ENCODE measurements around the gene CNPY4.

Gene CNPY4

GRCh38 chr7:100087055-100087750 is 32.2 kb upstream of the CNPY4 start:
- in situ Hi-C loops (cut with MboI; ENCODE audit: low sequenced_read_pairs, unreplicated experiment) = no loop called here
- DNase-seq (ENCODE audit: low spot score) = no peak

DNA sequence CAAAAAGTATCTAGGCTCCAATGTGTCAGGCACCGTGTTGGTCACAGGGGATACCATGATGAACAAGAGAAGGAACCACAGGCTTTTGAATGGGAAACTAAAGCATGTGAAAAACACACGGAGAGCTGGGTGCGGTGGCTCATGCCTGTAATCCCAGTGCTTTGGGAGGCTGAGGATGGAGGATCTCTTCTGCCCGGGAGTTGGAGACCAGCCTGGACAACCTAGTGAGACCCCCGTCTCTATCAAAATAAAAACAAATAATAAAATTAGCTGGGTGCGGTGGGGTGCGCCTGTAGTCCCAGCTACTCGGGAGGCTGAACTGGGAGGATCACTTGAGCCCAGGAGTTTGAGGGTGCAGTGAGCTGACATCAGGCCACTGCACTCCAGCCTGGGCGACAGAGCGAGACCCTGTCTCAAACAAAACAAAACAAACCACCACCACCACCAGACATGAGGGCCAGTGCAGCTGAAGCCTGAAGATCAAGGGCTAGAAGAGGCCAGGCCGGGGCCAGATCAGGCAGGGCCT is 31.3 kb upstream of the CNPY4 start:
- in situ Hi-C loops (cut with MboI; ENCODE audit: low sequenced_read_pairs, unreplicated experiment) = no loop called here
- no peak for TF ChIP-seq CTCF (IDR thresholded peaks at IDR 0.05; ENCODE audit: borderline replicate concordance, control extremely low read depth, extremely low read depth, insufficient read depth, missing control alignments)
- no peak for DNase-seq (ENCODE audit: low spot score)

More at GRCh38 chr7:100087055-100087750, 32.2 kb upstream of the CNPY4 start:
- TF ChIP-seq CTCF (IDR thresholded peaks at IDR 0.05; ENCODE audit: borderline replicate concordance, control extremely low read depth, extremely low read depth, insufficient read depth, missing control alignments) = no peak

DNA sequence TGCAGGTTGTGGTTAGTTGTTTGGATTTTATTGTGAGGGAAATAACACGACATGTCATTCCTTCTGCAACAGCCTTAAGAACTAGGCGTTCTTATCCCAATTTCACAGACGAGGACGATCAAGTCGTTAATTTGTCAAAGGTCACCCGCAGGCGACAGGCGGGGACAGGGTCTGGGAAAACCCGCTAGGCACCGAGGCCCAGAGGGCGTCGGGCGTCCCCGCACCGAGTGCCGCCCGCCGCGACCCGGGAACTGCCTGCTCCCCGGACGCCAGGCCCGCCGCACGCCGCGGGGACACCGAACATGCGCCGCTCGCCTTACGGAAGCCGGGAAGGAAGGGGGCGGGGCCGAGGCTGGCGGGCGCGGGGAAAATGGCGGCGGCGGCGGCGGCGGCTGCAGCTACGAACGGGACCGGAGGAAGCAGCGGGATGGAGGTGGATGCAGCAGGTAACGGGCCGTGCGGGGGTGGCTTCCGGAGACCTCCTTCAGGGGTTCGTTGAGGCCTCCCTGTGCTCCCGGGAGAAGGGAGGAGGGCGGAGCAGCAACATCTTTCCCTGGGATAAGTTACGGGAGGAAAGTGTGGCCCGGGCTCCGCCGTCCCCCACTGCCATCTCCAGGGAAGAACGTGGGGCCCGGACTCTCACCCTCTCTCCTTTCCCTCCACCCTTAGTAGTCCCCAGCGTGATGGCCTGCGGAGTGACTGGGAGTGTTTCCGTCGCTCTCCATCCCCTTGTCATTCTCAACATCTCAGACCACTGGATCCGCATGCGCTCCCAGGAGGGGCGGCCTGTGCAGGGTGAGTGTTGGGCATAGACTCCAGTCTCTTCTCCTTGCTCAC is 30.6 kb upstream of the CNPY4 start, which contains the start of gene COPS6:
Gene COPS6, plus strand, starts transcription at position 349 of the 837 bp plus-strand sequence. Its CDS starts 22 bp downstream, at position 371.
- peak; percentile 91 for DNase-seq (ENCODE audit: low spot score)
- in situ Hi-C loops (cut with MboI; ENCODE audit: low sequenced_read_pairs, unreplicated experiment) = no loop called here
- no peak for TF ChIP-seq CTCF (IDR thresholded peaks at IDR 0.05; ENCODE audit: borderline replicate concordance, control extremely low read depth, extremely low read depth, insufficient read depth, missing control alignments)

DNA sequence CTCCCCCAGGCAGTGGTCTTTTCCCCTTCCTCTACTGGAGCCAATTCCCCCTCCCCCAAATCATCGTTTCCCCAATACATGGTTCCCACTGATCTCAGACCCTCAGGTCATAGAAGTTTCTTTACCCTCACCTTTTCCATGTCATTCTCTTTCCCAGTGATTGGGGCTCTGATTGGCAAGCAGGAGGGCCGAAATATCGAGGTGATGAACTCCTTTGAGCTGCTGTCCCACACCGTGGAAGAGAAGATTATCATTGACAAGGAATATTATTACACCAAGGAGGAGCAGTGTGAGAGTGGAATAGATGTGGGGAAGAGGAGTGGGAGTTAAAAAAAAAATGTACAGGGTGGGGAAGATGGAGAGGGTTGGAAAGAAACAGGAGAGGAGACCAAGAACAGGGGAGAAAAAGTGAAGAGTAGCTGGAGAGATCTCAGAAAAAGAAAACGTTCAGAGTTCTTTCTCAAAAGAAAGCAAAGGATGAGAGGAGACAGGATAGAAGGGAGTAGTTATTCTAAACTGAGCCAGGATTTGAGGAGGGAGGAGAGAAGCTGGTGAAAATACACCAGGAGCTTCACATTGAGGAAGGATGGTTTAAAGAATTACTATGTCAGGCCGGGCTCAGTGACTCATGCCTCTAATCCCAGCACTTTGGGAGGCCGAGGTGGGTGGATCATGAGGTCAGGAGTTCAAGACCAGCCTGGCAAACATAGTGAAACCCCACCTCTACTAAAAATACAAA is 29.8 kb upstream of the CNPY4 start:
- DNase-seq (ENCODE audit: low spot score) = no peak
- TF ChIP-seq CTCF (IDR thresholded peaks at IDR 0.05; ENCODE audit: borderline replicate concordance, control extremely low read depth, extremely low read depth, insufficient read depth, missing control alignments) = no peak
- in situ Hi-C loops (cut with MboI; ENCODE audit: low sequenced_read_pairs, unreplicated experiment) = no loop called here

DNA sequence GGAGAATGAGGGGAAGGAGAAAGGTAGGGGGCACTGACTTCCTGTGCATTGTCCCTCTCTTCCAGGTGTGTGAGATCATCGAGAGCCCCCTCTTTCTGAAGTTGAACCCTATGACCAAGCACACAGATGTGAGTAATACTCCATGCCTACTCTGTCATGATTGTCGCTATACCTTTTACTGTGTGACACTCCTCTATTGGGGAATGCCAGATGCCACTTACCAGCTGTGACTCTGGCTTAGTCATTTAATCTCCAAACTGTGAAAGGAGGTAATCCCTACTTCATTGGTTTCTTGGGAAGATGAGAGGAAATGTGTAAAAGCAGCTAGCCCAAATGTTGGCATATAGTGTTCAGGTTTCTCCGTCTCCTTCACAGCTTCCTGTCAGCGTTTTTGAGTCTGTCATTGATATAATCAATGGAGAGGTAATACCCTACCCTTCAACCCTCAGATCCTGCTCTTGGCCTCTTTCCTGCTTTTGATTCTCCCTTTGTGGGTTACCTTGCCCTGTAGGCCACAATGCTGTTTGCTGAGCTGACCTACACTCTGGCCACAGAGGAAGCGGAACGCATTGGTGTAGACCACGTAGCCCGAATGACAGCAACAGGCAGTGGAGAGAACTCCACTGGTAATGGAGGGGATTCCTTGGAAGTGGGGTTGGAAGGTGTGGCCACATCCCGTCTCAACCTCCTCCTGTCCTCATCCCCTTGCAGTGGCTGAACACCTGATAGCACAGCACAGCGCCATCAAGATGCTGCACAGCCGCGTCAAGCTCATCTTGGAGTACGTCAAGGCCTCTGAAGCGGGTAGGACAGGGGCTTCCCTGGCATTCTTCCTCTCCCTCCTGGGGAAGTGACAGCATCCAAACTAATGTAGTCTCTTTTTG is 28.7 kb upstream of the CNPY4 start:
- in situ Hi-C loops (cut with MboI; ENCODE audit: low sequenced_read_pairs, unreplicated experiment) = no loop called here
- no peak for TF ChIP-seq CTCF (IDR thresholded peaks at IDR 0.05; ENCODE audit: borderline replicate concordance, control extremely low read depth, extremely low read depth, insufficient read depth, missing control alignments)
- DNase-seq (ENCODE audit: low spot score) = no peak

All from GM13976 (cell line).